ENCODE measurements around the gene TPM4.
"Not testable (repeated sequence)": the region's sequence is repeated elsewhere in the genome, so short reads cannot be mapped to it uniquely, and the experiment has no call there.

The TPM4 gene

DNA sequence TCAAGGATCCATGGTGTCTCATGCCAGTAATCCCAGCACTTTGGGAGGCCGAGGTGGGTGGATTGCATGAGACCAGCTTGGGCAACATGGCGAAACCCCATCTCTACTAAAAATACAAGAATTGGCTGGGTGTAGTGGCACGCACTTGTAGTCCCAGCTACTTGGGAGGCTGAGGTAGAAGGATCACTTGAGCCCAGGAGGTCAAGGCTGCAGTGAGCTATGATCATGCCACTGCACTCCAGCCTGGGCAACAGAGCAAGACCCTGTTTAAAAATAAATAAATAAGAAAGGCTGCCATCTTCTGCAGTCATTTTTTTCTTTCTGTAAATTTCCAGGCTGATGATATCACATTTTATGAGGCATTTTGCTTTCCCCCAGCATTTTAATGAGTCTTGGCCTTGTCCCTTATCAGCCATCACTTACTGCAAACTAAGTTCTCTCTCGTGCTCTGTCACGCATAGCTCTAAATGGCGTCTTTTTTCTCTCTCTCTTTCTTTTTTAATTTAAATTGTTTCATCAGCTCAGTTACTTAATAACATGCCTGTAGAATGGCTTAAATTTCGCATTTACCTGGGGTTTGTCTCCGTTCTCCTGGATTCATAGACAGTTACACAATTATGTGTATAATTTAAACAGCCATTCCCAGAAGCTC, 23.1 kb downstream of the TPM4 start:
- DNase-seq: not testable (repeated sequence)

DNA sequence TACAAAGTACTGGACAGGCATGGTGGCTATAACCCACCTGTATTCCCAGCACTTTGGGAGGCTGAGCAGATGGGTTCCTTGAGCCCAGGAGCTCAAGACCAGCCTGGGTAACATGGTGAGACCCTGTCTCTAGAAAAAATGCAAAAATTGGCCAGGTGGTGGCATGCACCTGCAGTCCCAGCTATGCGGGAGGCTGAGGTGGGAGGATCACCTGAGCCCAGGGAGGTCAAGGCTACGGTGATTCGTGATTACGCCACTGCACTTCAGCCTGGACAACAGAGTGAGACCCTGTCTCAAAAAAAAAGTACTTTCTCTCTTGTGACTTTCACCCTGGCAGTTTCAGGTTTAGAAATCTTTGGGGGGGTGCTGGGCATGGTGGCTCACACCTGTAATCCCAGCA, 24.2 kb downstream of the TPM4 start:
- no peak for DNase-seq

DNA sequence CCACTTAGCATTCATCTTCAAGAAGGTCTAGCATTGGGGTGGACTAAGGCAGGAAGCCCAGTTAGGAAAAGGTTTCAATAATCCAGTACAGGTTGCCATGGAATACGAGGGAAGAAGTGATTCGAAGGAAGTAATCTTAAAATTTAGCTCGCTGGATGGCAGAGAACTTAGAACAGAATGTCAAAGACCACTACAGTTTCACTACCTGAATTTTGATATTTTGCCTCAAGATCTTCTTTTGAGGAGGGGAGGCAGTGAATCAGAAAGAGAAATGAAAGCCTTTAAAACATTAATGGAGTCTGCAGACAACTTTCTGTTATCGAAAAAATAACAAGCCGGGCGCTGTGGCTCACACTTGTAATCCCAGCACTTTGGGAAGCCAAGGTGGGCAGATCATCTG, 28.4 kb downstream of the TPM4 start:
- DNase-seq: no peak

DNA sequence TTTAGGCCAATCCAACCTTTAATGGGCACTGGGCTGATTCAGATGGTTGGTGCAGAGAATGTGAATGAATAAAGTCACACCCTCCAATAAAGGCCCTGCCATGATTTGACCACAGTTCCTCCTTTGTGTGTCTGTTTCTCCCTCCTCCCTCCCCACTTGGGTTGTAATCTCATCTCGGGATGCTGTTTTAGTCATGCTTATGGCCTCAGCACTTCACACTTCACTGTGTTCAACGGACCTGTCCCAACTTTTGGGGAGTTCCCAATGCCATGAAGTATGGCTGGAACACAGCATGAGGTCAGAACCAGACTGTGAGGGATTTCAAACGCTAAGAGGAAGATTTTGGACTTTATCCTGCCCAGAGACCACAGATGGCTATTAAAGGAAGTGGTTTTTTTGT, 29.8 kb downstream of the TPM4 start:
- no peak for DNase-seq

DNA sequence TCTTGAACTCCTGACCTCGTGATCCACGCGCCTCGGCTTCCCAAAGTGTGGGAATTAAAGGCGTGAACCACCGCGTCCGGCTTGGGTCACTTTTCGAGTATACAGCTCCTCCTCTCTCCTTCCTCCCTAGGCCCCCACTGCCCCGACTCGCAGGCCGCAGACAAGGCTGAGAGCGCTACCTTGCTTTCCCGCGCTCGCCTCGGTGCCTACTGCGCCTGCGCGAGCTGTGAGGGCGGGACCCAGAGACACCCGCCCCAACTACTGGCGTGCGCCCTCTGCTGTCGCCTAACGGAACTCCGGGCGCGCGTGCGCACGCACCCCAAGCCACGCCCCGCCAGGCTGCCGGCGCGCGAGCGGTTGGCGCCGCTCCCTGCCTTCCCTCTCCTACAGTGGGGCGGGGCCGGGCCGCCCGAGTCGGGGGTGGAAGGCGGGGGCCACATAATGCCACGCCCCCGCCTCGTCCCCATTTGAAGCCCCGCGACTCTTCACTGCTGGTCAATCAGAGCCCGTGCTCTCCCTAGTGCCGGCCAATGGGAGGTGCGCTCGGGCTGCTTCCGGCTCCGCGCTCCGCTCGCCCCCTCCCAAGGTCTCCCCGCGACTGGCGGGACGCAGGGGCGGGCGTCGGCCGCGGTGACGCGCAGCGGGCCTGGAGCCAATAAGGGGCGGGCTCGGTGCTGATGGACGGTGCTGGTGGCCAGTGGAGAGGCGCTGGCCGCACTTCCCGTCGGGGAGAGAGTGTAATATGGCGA, 35.0 kb downstream of the TPM4 start, which contains the start of gene RAB8A:
RAB8A (plus strand) TSS at position 730 of the 749 bp plus-strand sequence; CDS start at position 743, 13 bp downstream.
- DNase-seq: peak; percentile 100

DNA sequence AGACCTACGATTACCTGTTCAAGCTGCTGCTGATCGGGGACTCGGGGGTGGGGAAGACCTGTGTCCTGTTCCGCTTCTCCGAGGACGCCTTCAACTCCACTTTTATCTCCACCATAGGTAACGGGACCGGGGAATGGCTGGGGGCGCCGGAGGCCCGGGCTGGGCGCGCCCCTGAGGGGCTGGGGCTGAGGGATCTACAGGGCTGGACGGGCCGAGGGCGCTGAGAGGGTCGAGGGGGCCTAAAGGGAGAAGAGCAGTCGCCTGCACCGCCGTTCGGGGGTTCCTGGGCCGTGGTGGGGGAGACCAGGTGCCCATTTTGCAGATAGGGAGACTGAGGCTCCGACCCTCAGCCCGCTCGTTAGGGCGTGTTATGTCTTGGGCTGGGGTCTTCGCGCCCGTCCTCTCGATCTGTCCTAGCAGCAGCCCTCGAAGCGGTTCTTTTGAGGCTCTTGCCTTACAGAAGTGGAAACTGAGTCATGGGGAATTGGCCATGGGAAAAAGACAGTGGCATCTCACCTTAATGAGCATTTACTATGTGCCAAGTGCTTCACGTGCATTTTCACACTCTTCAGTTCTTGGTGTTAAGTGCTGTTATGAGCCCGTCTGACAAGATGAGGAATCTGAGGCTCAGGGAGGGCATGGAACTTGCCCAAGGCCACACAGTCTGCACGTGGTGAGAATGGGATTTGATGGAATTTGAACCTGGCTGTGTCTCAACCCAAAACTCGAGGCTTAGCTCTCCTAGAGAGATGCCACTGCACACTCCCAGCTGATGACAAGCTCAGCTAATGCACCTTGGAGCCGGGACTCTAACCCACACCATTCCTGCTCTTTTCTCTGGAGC, 35.8 kb downstream of the TPM4 start:
- DNase-seq: no peak

DNA sequence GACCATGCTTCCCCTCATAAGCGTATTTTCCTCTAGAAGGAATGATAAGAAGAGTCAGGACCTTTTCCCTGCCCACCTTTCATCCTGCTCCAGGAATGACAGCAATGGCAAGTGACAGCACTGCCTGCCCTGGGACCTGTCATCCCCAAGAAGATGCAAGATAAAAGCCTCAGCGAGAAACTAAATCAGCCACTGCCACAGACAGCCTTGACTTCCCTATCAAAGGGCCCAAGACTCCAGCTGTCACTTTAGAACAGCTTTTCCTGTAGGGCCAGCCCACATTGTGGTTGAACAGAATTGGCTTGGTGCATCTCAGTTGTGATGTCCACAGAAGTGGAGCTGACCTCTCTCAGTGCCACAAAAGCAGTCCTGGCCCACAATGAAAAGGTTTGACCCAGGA, 36.5 kb downstream of the TPM4 start:
- no peak for DNase-seq

DNA sequence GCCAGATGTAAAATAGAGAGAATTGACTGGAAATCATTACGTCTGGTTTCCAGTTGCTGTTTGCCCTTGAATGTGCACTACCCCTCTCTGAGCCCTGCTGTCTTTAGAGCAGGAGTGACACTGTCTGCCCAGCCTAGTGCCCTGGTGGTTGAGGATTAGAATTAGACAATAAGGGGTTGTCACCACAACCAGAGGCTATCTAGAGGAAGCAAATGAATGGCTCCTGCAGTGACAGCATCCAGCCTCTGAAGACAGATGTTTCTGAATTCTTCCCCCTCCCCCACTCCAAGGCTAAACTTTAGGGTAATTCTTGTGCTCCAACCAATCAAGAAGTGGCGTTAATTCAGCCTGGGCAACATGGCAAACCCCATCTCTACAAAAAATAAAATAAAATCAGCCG, 37.4 kb downstream of the TPM4 start:
- DNase-seq: no peak

DNA sequence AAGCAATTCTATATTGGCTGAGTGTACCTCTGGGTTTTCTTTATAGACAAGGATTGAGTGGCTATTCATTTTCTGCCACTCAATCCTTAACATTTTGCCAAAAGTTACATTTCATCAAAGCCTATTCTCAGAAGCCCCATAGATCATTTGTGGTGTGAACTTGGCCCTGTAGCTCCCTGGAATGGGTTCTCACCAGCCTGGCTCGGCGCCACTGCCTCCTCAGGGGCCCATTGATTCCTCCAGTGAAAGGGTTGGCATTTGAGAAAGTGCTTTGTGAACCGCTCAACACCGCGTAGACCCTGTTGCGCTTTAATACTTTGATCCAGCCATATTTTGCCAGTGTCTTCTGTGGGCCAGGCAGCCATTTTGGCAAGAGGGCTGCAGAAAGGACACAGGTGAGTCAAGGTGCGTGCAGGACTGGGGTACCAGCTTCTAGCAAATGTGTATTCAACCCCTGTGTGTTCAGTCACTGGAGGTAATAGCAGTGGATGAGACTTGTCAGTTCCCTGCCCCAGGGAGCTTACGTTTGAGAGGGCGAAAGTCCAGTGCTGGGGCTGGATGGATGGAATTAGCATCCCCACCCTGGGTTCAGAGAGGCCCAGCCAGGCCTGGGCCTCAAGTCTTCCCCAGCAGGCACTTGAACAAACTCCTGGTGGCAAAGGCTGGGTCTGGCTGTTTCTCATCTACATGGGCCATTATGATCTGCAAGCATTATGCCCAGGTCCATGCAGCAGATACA, 39.2 kb downstream of the TPM4 start:
- DNase-seq: no peak

DNA sequence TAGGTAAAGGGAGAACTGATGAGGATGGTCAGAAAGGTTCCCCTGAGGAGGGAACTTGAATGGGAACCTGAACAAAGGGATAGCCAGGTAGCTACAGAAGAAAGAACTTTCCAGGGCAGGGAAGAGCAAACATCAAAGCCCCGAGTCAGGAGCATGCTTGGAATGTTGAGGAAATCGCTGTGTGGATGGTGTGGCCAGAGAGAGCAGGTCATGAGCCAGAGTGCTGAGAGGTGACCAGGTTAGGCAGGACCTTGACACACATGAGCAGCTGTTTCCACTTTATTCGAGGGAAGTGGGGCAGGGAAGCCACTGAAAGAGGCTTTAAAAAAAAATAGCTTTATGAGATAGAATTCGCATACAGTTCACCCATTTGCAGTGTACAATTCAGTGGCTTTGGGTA, 39.8 kb downstream of the TPM4 start:
- peak; percentile 76 for DNase-seq

DNA sequence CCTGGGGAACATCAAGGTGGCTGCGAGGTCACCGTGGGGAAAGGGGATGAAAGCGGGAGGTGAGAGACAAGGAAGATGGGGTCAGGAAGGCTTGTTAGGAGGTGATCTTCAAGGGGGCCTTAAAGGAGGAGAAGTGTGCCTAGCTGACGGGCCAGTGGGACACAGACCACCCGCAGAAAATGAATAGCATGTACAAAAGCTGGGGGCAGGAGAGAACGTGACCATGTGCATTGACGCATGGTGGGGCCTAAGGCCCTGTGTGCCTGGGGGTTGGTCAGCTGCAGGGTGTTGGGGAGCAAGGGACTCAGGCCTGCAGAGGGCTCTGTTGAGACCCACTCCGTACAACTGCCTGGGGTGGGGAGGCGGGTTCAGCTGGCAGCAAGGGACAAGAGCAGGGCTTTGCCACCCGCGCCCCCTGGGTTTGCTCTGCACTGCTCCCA, 41.3 kb downstream of the TPM4 start:
- DNase-seq: no peak

DNA sequence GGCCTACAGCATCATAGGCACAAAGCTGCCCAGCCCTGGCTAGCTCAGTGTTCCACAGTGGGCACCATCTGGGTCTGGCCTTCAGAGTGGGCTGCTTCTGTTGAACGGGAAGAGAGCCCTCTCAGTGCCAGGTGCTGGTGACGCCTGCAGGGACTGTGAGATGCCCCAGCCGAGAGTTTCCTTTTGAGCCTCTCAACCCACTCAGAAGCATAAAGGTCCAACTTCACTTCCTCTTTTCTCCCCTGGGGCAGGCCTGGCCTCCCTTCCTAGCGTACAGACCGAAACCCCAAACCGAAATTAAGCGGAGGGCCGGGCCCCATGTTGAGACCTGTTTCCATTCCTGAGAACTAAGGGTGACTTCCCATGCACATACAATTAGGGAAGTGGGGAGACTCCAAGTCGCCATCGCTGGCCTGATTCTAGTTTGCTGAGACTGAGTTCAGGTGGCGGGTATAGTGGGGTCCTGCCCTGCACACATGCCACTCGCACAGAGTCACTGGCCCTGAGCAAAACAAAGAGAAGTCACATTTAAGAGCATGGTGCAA, 42.3 kb downstream of the TPM4 start:
- DNase-seq: no peak

DNA sequence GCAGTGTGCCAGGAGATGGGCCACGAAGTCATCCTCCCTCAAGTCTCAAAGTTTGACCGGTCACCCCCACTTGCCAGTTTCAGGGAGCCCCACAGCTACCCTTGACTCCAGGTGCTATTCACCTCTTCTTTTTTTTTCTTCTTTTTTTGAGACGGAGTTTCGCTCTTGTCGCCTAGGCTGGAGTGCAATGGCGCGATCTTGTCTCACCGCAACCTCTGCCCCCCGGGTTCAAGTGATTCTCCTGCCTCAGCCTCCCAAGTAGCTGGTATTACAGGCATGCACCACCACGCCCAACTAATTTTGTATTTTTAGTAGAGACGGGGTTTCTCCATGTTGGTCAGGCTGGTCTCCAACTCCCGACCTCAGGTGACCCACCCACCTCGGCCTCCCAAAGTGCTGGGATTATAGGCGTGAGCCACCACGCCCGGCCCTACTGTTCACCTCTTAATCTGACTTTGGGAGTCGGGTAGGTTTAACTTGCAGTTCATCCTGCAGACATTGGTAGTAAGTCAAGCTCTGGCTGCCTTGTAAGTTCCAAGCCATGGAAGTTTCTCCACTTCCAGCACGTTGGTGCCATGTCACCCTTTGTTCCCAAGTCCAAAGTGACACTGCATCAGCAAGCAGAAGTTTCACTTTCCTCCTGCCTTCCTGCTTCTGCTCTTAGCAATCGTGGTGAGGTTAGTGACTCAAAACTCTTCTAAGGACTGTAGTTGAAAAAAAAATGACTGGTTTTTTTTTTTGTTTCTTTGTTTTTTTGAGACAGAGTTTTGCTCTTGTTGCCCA, 43.0 kb downstream of the TPM4 start:
- DNase-seq: not testable (repeated sequence)

DNA sequence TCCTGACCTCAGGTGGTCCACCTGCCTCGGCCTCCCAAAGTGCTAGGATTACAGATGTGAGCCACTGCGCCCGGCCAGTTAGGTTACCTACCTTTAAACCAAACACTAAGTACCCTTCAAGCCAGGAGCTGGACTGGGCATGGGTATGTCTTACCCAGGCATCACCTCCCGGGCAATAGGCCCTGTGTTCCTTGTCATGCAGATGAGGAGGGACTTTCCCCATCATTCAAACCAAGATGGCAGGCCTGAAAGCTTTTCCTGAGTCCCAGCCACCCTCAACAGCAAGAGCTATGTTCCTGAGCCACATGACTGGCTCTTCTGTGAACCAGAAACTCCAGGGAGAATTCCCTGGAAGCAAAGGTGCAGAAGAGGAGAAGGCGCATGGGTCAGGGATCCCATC, 44.8 kb downstream of the TPM4 start:
- DNase-seq: no peak

DNA sequence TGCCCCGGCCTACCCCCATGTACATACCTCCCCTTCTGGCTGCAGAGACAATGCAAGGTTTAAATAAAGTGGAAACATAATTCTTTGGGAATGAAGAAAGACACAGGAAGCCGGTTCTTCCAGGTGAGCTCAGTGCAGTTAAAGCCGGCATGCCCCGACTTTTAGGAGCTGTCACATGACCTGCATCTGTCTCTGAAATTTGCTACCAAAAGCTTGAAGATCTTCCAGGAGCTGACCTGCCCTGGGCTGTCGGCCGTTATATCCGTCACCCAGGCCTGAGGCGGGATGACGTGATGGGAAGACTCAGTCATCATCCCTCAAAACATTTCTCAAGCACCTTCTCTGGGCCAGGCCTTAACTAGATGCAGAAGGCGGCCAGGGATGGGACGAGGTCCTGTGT, 45.7 kb downstream of the TPM4 start:
- no peak for DNase-seq

DNA sequence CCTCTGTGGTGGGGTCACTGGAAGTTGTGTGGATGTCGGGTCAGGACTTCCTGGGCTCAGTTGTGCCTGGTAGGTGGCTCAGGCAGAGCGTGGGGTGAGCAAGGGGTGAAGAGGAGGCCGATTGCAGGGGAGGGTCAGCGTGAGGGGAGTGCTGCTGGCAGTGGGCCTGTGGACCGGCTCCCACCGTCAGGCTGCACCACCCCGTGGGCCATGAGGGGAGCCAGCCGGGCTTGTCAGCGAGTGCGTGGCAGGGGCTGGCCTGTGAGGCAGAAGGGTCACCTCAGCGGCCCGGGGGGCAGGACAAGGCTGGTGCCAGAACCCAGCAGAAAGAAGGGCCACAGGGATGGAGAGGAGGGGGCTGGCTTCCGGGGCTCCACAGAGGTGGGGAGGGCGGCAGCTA, 48.7 kb downstream of the TPM4 start:
- no peak for DNase-seq

DNA sequence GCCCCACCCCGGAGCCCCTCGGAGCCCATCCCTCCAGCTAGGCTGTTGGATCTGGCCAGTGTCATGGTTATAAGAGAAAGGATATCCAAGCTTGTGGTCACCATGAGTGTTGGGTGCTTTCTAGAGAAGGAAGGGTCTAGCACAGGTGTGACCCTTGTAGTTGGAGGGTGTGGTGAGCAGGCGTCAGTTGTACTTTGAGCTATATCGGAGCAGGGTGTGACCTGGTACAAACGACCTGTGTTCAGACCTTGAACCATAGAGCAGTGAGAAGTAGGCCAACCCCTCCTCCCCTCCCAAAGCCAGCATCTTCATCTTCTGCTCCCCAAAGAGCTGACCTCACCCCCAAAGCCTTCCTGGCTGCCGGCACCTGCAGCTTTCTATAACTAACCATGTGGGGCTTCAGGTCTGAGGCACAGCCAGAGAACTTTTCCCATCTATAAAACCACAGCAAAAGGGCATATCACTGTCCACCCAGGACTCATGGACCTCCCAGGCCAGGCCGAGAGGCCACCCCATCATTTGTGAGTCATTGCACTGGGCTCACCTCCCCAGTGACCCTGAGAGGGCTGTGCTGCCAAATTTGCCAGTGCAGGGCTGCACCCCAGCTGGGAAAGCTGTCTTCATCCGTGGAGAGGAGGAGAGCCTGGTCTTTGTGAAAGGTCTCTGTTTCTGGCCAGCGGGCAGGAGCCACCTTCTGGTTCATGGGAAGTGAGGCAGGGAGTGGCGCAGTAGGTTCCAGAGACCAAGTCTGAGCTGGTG, 49.6 kb downstream of the TPM4 start:
- no peak for DNase-seq

DNA sequence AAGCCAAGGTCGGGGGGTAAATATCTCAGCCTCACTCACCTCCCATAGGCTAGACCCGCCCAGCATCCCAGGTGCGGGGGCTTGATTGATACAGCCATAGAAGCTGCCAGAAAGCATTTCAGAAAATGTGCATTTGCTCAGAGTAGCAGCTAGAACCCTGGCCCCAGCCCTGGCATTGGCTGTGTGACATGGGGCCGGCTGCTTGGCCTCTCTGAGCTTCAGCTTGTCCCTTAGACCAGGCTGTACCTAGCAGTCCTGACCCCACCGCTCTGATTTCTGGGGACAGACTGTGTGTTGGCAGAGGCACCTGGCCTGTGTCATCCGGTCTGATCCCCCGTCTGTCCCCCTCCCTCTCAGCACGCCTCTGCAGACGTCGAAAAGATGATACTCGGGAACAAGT, 50.8 kb downstream of the TPM4 start:
- DNase-seq: no peak

DNA sequence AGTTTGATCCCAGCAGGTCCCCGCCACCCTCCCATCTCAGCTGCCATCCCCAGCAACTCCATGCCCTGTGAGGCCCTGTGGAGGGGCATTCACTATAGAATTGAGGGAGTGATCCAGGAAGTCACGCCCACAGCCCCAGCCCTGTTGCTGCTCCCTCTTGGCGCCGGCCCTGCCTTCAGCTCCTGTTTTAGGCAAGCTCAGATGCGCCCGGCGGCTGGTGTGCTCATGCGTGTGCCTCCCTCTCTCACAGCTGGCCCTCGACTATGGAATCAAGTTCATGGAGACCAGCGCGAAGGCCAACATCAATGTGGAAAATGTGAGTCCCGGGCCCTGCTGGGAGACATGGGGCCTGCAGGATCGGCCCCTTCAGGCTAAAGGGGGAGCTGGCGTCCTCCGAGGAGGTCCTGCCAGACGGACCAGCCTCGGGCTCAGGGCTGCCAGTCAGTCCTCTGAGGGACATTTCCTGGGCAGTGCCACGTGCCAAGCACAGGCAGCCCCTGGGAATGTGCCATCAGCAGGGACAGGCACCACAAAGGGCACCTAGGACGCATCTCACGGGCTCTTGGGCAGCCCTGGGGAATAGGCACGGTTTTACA, 51.6 kb downstream of the TPM4 start:
- no peak for DNase-seq

DNA sequence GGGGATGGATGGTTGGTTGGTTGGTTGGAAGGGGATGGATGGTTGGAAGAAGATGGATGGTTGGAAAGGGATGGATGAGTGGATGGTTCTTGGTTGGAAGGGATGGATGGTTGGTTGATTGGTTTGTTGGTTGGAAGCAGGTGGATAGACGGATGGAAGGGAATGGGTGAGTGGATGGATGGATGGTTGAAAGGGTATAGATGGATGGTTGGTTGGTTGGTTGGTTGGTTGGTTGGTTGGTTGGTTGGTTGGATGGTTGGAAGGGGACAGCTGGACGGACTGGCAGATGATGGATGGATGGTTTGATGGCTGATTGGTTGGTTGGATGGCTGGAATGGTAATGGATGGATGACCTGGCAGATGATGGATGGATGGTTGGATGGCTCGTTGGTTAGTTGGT, 55.4 kb downstream of the TPM4 start:
- DNase-seq: no peak

DNA sequence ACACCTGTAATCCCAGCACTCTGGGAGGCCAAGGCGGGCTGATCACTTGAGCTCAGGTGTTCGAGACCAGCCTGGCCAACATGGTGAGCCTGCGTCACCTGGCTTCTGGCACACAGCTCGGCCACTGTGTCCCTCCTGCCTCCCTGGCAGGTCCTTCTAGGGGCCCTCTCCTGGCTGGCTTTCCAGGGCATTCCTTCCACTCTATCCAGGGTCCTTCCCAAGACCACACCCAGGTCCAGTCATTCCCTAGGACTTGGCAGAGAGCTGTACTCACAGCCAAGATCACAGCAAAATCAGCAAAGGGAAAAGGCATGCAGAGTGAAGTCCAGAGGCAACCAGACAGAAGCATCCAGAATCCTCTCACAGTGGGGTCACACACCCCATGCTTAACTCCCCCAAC, 57.5 kb downstream of the TPM4 start:
- DNase-seq: no peak

Data from islet precursor cell (in vitro differentiated cells).